Neuron (in vitro differentiated cells): ENCODE measurements around the gene UMPS.
"Not testable (repeated sequence)": the region's sequence is repeated elsewhere in the genome, so short reads cannot be mapped to it uniquely, and the experiment has no call there.

Experiments used
- H2AFZ ChIP-seq: one replicate; pipeline ENCODE4 v1.6.1; 2013; ENCODE audit warnings: low read depth, mild to moderate bottlenecking, inconsistent platforms, low read length, moderate library complexity
- H3K27me3 ChIP-seq: one replicate; pipeline ENCODE4 v1.6.1; 2013; ENCODE audit warnings: low read length; ENCODE audit not compliant: insufficient read depth
- H3K36me3 ChIP-seq: one replicate; pipeline ENCODE4 v1.6.1; 2013; ENCODE audit warnings: low read length; ENCODE audit not compliant: insufficient read depth
- H3K4me1 ChIP-seq: one replicate; pipeline ENCODE4 v1.6.1; 2013; ENCODE audit warnings: low read length; ENCODE audit not compliant: insufficient read depth
- H3K4me3 ChIP-seq: 2 replicates; pipeline ENCODE4 v1.5.1; 2013; ENCODE audit warnings: mild to moderate bottlenecking, low read length, moderate library complexity
- H3K9me3 ChIP-seq: one replicate; pipeline ENCODE4 v1.6.1; 2013; ENCODE audit warnings: low read length

The UMPS gene

DNA sequence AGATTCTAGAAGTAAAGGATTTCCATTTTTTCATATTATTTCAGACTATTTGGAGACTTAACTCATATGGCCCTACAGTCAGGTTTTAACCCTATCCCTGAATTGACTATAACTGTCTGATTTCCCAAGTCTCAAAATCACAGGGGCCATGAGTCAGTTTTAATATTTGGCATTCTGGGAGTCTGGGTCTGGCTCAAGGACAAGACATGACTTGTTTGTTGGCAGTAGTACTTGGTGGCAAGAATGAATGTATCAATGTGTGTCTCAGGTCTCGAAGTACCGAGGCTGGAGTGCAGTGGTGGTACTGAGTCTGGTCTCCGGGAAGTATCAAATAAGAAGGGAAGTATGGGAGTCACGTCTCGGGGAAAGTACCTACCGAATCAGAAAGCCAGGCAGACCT is 10.8 kb downstream of the UMPS start:
- Histone ChIP-seq H3K4me1 (no peaks in the 10 kb centered on the region), H3K36me3 (peaks cover 83% of the 10 kb centered on the region), H3K9me3 (no peaks in the 10 kb centered on the region), H3K4me3 (no peak overlapping the region), H2AFZ (no peak overlapping the region), H3K27me3 (no peaks in the 10 kb centered on the region)

DNA sequence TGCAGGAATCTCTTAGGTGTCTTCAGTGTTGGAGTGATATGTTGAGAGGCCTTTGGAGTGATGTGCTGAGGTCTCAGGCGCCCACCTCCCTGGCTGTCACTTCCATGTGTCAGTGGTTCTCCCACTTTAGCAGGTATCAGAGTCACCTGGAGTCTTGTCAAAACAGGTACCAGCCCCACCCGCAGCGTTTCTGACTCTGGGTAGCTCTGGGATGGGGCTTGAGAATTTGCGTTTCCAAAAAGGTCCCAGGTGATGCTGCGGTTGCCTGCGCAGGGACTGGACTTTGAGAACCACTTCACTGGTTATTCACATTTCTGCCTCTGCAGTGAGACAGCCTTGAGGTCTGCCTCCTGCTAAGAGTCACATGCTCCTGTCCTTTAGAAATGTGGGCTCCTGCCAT is 15.5 kb downstream of the UMPS start:
- H3K9me3 ChIP-seq: no peaks in the 10 kb centered on the region
- H3K36me3 ChIP-seq: peaks cover 60% of the 10 kb centered on the region
- no peaks in the 10 kb centered on the region for H3K4me1 ChIP-seq
- no peaks in the 10 kb centered on the region for H3K27me3 ChIP-seq
- H3K4me3 ChIP-seq: no peak overlapping the region
- H2AFZ ChIP-seq: no peak overlapping the region

DNA sequence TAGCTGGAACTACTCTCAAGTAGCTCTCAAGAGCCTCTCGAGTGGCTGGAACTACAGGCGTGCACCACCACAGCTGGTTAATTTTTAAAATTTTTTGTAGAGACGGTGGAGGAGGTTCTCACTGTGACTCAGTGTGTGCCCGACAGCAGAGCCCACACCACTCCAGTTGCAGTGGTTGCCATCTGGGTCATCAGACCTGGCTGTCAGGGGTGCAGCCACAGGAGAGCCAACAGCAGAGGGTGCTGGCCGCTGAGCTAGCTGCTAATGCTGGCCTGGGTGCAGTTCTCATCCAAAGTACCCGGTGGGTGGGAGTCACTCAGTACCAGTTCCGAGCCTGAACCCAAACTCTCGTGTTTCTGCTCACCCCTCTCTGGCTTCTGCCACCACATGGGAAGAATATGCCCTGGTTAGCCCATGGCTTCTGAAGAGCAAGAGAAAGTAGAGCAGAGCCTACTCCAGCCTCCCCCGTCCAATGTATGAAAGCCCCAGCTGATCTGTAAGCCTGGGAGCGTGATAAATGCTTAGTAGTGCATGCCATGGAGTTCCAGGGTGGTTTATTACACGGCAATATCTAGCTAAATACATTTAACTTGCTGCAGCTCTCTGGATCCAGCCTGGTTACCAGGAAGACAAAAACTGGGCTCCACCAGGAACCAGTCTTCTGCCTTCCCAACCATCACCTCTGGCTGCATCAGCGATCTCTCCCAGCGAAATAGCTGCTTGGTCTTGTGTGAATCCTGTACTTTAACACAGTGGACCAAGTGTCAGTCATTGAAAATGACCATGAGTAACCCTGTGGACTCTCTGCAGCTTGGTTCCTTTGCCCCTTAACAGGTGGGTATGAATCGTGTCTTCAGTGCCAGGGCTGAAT is 17.1 kb downstream of the UMPS start:
- no peak overlapping the region for H3K4me3 ChIP-seq
- no peaks in the 10 kb centered on the region for H3K4me1 ChIP-seq
- no peaks in the 10 kb centered on the region for H3K9me3 ChIP-seq
- H3K27me3 ChIP-seq: no peaks in the 10 kb centered on the region
- H2AFZ ChIP-seq: no peak overlapping the region
- H3K36me3 ChIP-seq: peaks cover 45% of the 10 kb centered on the region

DNA sequence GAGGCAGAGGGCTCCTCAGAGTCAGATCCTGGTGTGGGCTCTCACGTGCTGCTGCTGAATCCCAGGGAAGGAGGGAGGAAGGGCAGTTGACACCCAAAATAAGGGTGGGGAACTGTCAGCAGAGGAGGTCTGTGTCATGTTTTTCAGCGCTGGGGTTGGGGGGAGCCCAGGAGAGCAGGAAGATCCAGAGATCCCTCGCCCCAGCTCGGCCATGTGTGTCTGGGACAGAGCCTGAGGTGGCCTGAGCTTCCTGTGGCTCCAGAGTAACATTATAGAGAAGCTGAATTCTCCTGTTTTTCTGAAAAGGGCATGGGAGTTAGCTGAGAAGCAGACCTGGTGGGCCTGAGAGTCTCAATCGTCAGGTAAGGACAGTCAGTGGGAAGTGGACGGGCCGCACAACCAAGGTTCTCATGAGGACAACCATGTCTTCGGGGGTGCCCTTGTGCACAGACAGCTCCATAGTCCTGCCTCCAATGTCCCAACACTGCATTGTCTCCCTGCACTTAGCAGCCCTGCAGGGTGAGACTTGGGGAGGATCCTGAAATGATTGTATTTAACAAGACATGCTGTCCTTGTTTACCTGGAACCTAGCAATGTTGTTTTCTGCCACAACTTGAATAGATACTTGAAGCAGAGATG is 18.4 kb downstream of the UMPS start:
- peaks cover 38% of the 10 kb centered on the region for H3K36me3 ChIP-seq
- H2AFZ ChIP-seq: no peak overlapping the region
- no peak overlapping the region for H3K4me3 ChIP-seq
- no peaks in the 10 kb centered on the region for H3K27me3 ChIP-seq
- no peaks in the 10 kb centered on the region for H3K9me3 ChIP-seq
- no peaks in the 10 kb centered on the region for H3K4me1 ChIP-seq

DNA sequence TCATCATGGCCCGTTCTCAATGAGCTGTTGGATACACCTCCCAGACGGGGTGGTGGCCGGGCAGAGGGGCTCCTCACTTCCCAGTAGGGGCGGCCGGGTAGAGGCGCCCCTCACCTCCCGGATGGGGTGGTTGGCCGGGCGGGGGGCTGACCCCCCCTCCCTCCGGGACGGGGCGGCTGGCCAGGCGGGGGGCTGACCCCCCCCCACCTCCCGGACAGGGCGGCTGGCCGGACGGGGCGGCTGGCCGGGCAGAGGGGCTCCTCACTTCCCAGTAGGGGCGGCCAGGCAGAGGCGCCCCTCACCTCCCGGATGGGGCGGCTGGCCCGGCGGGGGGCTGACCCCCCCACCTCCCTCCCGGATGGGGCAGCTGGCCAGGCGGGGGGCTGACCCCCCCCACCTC is 19.6 kb downstream of the UMPS start:
- H2AFZ ChIP-seq, H3K27me3 ChIP-seq, H3K9me3 ChIP-seq, H3K4me1 ChIP-seq, H3K4me3 ChIP-seq: not testable (repeated sequence)
- H3K36me3 ChIP-seq: peaks cover 26% of the 10 kb centered on the region

DNA sequence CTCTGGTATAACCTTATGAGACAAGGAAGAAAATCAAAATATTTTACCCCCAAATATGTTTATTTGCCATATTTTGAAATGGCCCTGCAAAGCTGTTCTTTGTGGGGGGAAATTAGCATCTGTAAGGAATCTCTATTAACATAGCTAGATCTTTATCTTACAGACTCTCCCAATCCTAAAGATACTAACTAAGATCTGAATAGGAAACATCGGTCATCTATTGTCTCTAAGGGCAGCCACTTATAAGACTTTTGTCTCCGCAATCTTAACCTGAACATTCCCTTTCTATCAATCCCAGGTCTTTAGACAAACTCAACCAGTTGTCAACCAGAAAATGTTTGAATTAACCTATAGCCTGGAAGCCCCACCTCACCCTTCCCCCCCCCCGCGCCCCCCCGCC is 21.2 kb downstream of the UMPS start:
- Histone ChIP-seq H3K4me1 (no peaks in the 10 kb centered on the region), H3K9me3 (no peaks in the 10 kb centered on the region), H2AFZ (no peak overlapping the region), H3K27me3 (no peaks in the 10 kb centered on the region), H3K36me3 (peaks cover 13% of the 10 kb centered on the region), H3K4me3 (no peak overlapping the region)

DNA sequence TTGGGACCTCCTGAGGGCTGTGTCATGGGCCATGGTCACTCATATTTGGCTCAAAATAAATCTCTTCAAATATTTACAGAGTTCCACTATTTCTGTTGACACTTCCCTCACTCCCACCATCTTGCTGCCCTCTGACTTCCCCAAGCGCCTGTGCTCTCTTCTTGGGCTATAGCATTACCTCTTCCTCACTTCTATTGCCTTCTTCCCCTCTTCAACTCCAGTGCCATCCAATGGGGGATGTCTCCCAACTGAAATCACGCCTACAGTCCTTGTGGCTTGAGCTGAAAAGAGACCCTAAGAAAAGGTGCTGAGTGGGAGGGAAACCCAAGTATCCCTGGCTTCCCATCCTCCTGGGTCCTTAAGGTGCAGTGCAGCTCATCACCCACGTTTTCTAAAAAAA is 21.8 kb downstream of the UMPS start:
- Histone ChIP-seq H3K36me3 (peaks cover 7% of the 10 kb centered on the region), H3K9me3 (no peaks in the 10 kb centered on the region), H3K4me3 (no peak overlapping the region), H3K27me3 (no peaks in the 10 kb centered on the region), H2AFZ (no peak overlapping the region), H3K4me1 (no peaks in the 10 kb centered on the region)

DNA sequence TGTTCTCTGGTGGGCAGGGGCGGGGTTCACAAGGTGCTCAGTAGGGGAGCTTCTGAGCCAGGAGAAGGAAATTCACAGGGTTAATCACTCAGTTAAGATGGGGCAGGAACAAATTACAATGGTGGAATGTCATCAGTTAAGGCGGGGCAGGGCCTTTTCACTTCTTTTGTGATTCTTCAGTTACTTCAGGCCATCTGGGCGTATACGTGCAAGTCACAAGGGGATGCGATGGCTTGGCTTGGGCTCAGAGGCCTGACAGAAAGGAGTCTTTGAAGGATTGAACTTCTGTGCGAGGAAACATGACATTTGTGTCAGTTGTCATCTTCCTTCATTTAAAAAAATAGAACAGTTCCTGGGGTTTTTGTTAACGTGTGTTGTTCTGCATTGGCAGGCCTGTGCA is 27.7 kb downstream of the UMPS start:
- not testable (repeated sequence) for H3K4me3 ChIP-seq, H3K9me3 ChIP-seq, H3K4me1 ChIP-seq, H2AFZ ChIP-seq, H3K36me3 ChIP-seq, H3K27me3 ChIP-seq

DNA sequence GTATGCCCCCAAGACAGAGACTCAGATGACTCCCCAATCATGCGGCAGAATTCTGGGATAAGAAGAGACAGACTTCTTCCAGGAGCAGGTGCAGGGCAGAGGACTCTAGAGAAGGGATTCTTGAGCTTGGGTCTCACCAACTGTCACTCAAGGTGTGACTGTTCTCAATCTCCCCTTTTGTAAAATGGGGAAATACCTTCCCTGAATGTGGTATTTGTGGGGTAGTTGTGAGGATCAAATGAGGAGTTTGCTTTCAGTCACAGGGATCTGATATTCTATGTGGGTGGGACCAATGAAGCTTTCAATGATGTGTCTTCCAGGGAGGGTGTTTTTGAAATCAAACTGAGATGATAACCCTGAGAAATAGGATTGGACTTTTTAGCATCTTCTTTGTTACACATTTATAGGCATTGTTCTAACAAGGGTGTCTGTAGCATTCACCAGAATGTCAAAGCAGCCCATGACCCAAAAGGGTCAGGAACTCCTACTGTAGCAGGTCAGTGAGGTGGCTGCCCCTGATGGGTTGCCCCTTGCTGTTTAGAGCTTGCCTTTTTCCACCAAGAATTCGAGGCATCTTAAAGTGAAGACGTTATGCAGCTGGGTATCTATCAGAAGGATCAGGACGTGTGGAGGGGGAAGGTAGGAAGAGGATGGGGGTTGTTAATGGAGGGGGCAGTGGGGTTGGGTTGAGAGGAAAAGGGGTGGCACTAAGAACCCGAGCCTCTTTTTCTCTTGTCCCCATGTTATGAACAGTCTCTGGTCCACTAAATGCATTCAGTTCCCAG is 28.8 kb downstream of the UMPS start:
- H3K9me3 ChIP-seq: no peaks in the 10 kb centered on the region
- H3K27me3 ChIP-seq: no peaks in the 10 kb centered on the region

DNA sequence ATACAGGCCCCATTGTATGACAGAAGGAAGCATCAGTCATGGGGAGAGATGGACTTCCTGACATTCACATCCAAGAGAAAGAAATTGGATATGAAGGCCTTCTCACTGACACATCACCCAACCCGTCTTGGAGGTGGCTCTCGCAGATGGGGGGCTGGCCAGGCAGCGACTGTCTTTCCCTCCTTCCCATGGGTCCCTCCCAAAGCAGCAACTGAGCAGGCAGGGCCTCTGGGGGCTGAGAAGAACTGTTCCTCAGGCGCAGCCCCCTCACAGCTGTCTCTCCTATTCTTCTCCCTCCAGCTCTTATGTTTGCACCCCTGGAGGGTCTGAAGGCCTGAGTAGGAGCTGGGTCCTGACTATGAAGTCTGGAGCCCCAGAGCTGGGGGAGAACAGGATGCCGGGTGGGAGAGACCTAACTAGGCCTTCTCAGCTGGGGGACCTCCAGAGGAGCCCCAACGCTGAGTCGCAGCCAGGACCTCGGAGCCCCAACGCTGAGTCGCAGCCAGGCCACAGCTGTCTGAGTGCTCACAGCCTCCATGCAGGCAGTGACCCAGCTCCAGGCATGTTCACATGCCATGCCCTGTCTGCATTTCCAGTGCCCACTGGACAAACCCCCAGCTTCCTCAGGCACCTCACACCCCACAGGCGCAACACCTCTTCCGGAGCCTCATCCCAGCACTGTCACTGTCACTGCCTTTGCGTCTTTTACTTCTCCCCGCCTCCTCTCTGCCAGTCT is 29.6 kb downstream of the UMPS start:
- Histone ChIP-seq H3K9me3 (no peaks in the 10 kb centered on the region), H3K27me3 (no peaks in the 10 kb centered on the region), H3K4me3 (no peak overlapping the region), H2AFZ (no peak overlapping the region), H3K36me3 (no peaks in the 10 kb centered on the region), H3K4me1 (no peaks in the 10 kb centered on the region)

More for the DNA sequence above, 28.8 kb downstream of the UMPS start:
- Histone ChIP-seq H3K4me3 (no peak overlapping the region), H3K36me3 (no peaks in the 10 kb centered on the region), H3K4me1 (no peaks in the 10 kb centered on the region), H2AFZ (no peak overlapping the region)

DNA sequence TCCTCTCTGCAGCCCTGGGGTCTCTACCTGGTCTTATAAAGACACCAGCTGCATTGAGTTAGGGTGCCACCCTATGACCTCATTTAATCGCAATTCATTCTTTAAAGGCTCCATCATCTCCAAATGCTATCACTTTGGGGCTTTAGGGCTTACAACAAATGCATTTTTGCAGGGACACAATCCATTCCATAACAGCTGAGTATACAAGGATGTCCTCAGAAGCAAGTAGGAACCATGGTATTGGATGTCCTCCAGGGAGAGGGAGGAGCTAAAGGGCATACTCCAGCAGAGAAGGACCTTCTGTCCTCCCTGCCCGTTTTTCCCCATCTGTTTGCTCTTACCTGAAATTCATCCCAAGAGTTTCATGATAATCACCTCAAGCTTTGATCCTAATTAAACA is 30.3 kb downstream of the UMPS start:
- no peaks in the 10 kb centered on the region for H3K27me3 ChIP-seq
- H3K4me1 ChIP-seq: no peaks in the 10 kb centered on the region
- no peaks in the 10 kb centered on the region for H3K36me3 ChIP-seq
- H2AFZ ChIP-seq: no peak overlapping the region
- no peaks in the 10 kb centered on the region for H3K9me3 ChIP-seq
- no peak overlapping the region for H3K4me3 ChIP-seq

DNA sequence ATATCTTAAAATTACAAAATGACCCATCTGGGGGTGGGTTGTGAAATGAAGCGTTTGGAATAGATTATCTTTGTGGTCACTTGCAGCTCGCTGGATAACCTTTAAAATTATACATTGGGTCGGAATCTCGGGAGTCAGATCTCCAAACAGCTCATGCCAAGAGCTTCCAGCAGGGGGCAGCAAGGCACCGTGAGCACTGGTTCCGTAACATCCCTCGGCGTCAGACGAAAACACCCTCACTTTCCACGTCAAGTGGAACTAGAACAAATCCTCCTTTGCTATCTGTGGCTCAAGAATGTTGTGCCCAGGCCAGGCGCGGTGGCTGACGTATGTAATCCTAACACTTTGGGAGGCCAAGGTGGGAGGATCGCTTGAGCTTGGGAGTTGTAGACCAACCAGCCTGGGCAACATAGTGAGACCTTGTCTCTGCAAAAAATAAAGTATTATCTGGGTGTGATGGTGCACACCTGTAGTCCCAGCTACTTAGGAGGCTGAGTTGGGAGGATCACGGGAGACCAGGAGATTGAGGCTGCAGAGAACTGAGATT is 31.1 kb downstream of the UMPS start:
- Histone ChIP-seq H2AFZ (no peak overlapping the region), H3K36me3 (no peaks in the 10 kb centered on the region), H3K9me3 (no peaks in the 10 kb centered on the region), H3K4me1 (no peaks in the 10 kb centered on the region), H3K4me3 (no peak overlapping the region), H3K27me3 (no peaks in the 10 kb centered on the region)
